ENCODE results near the gene TBCE. TPM values are rescaled to one million over a fixed set of nuclear protein-coding genes. Genes with fewer than 3 reads are reported as not detected.

Gene TBCE
- total RNA-seq, 1 experiment from 2014 or later, result 41.6 TPM

GRCh38 chr1:235342471-235342870 is 24.8 kb upstream of the TBCE start:
- Histone ChIP-seq H3K4me2 (ENCODE audit: insufficient read depth, insufficient read length, low read length) (no peak overlapping the region), H3K27ac (ENCODE audit: insufficient read length, low read depth, low read length) (no peak overlapping the region)
- TF ChIP-seq, protein P1, sequence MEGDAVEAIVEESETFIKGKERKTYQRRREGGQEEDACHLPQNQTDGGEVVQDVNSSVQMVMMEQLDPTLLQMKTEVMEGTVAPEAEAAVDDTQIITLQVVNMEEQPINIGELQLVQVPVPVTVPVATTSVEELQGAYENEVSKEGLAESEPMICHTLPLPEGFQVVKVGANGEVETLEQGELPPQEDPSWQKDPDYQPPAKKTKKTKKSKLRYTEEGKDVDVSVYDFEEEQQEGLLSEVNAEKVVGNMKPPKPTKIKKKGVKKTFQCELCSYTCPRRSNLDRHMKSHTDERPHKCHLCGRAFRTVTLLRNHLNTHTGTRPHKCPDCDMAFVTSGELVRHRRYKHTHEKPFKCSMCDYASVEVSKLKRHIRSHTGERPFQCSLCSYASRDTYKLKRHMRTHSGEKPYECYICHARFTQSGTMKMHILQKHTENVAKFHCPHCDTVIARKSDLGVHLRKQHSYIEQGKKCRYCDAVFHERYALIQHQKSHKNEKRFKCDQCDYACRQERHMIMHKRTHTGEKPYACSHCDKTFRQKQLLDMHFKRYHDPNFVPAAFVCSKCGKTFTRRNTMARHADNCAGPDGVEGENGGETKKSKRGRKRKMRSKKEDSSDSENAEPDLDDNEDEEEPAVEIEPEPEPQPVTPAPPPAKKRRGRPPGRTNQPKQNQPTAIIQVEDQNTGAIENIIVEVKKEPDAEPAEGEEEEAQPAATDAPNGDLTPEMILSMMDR (conservative IDR thresholded peaks at IDR 0.05), result no peak

More at GRCh38 chr1:235342471-235342870, 24.8 kb upstream of the TBCE start:
- Histone ChIP-seq H4K20me1 (ENCODE audit: control insufficient read depth, insufficient read depth, insufficient read length) (no peaks in the 10 kb centered on the region), H3K18ac (ENCODE audit: insufficient read length, low read depth, low read length) (no peak overlapping the region), H3K23me2 (ENCODE audit: insufficient read length, low read depth, low read length, poor library complexity, severe bottlenecking) (no peaks in the 10 kb centered on the region), H3T11ph (ENCODE audit: low read length) (no peak overlapping the region), H3K23ac (ENCODE audit: insufficient read length, low read depth, low read length) (no peak overlapping the region), H3K4ac (ENCODE audit: low read depth, low read length) (no peak overlapping the region), H4K8ac (replicated peaks; ENCODE audit: insufficient read length, low read depth, low read length) (no peak overlapping the region), H3K56ac (ENCODE audit: insufficient read length, low read depth, low read length) (no peak overlapping the region), H2BK120ac (ENCODE audit: low read depth, low read length, poor library complexity, severe bottlenecking) (no peak overlapping the region), H2BK20ac (ENCODE audit: low read depth, low read length, poor library complexity, severe bottlenecking) (no peak overlapping the region), H2AFZ (ENCODE audit: low read length) (no peak overlapping the region), H2BK5ac (ENCODE audit: insufficient read length, low read length) (no peak overlapping the region), H3K9me3 (ENCODE audit: control insufficient read depth, low read depth, low read length) (no peaks in the 10 kb centered on the region), H3K14ac (ENCODE audit: insufficient read depth, low read length) (no peak overlapping the region), H3K9ac (ENCODE audit: extremely low read depth, insufficient read length, low read length) (no peak overlapping the region), H2BK15ac (ENCODE audit: low read depth, low read length) (no peak overlapping the region), H3K4me1 (ENCODE audit: insufficient read depth, low read length) (no peaks in the 10 kb centered on the region), H3K79me1 (ENCODE audit: insufficient read depth, low read depth, low read length, poor library complexity, severe bottlenecking) (no peaks in the 10 kb centered on the region), H4K5ac (ENCODE audit: insufficient read length, low read depth, low read length) (no peak overlapping the region), H3K27me3 (ENCODE audit: insufficient read depth, low read length) (no peaks in the 10 kb centered on the region), H2BK12ac (ENCODE audit: insufficient read length, low read depth, low read length) (no peak overlapping the region), H2AK5ac (ENCODE audit: insufficient read length, low read length) (no peak overlapping the region), H3K79me2 (ENCODE audit: insufficient read depth, low read length) (no peaks in the 10 kb centered on the region), H4K91ac (ENCODE audit: insufficient read length, low read depth, low read length) (no peak overlapping the region)
- Mint-ChIP-seq H3K4me3 (no peak overlapping the region), H3K36me3 (ENCODE audit: insufficient read depth in 1 of 3, low read depth in 3 of 3) (peaks cover 12 to 39% (median 33%) of the 10 kb centered on the region in 3 experiments; a peak in 6 of 7 replicates), H3K27me3 (ENCODE audit: low read depth) (no peaks in the 10 kb centered on the region), H3K4me1 (peaks cover 3 to 4% of the 10 kb centered on the region in 2 experiments; a peak in 2 of 4 replicates), H3K27ac (no peak overlapping the region; a peak in 1 of 7 replicates), H3K9me3 (no peaks in the 10 kb centered on the region; a peak in 1 of 5 replicates)
- DNase-seq, result no peak
- no CpG with 5 or more reads among the region's 3 CpGs for WGBS (ENCODE audit: extremely low coverage, insufficient read length, low lambda C conversion rate)
